ENCODE results near the gene HOXC9. TPM values are rescaled to one million over a fixed set of nuclear protein-coding genes. Genes with fewer than 3 reads are reported as not detected.

HOXC9 gene
- polyA plus RNA-seq, 1 of the 3 experiments (the other 2 are of a cell fraction), result 1.9 TPM

DNA sequence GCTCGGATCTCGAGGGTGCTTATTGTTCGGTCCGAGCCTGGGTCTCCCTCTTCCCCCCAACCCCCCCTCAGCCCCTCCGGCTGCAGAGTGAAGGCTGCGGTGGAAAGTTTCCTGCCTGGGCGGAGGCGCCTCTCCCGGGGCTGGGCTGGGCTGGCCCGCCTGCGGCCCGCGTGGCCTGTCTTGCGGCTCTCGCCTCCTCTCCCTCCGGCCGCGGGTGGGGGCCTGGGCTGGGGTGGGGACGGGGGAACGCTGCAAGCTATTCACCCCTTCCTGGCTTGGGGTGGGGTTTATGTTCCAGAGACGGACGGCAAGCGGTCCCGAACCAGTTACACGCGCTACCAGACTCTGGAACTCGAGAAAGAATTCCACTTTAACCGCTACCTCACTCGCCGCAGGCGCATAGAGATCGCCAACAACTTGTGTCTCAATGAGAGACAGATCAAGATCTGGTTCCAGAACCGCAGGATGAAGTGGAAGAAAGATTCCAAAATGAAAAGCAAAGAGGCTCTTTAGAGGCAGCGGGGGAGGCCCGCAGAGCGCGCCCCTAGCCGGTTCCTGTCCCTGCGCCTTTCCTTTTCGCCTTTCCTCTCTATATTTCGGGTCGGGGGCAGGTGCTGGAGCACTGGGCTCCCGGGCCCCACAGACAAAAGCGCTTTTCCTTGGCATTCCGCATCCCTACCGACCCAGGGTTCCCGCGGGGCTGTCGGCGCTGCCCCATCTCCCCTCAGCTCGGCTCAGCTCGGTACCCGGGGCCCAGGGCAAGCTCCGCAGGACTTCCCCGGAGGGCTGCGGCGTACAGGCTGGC, 34.2 kb downstream of the HOXC9 start:
- peak overlapping the region; percentile 81; the same call in 1 of the 2 replicates for H2AFZ ChIP-seq (ENCODE audit: low read depth)
- H3K9me2 ChIP-seq, result no peaks in the 10 kb centered on the region
- peak overlapping the region; percentile 55; the same call in 1 of the 2 replicates for H3K9ac ChIP-seq
- POLR2A ChIA-PET, result interaction anchor here (3.4 kb wide), 1 partner anchor 19 kb away, joined by 25 read pairs; the partner anchor contains the start of gene HOXC4
- H3K9me3 ChIP-seq, result no peaks in the 10 kb centered on the region
- no peaks in the 10 kb centered on the region for H4K20me1 ChIP-seq (ENCODE audit: insufficient read depth)
- no peaks in the 10 kb centered on the region for H3K36me3 ChIP-seq (replicated peaks in 1 of 2; ENCODE audit: control insufficient read depth in 1 of 2, insufficient read depth in 2 of 2, low read length in 1 of 2)
- H3K27ac ChIP-seq (ENCODE audit: low read depth in 2 of 2, low read length in 1 of 2), result peak overlapping the region in 1 of 2 experiments; percentile 93; a peak in 1 of 4 replicates
- H3K4me1 ChIP-seq (ENCODE audit: control insufficient read depth in 1 of 2, insufficient read depth in 2 of 2, low read depth in 1 of 2, low read length in 1 of 2), result peaks cover 0 to 50% of the 10 kb centered on the region in 2 experiments; a peak in 1 of 4 replicates
- TF ChIP-seq SIN3A (IDR thresholded peaks at IDR 0.05; ENCODE audit: borderline replicate concordance, low read depth, low read length) (0 out of 2 replicates have a peak, but pooled peaks have one; percentile 20), RAD21 (IDR thresholded peaks at IDR 0.05; ENCODE audit: low read length) (no peak), EZH2phosphoT487 (IDR thresholded peaks at IDR 0.05; ENCODE audit: borderline replicate concordance, low read depth) (no peak), ELF1 (IDR thresholded peaks at IDR 0.05) (no peak)
- DNase-seq, result peak; percentile 83
- H3K4me3 ChIP-seq (ENCODE audit: low read depth in 2 of 2, low read length in 1 of 2), result peak overlapping the region; percentile 52 to 60; a peak in 3 of 4 replicates
- WGBS (ENCODE audit: low lambda C conversion rate), result 83% methylated on average over 40 of the region's 57 CpGs
- CTCF ChIA-PET, result interaction anchor here (0.8 to 23.2 kb wide), 11 partner anchors 10 to 336 kb away, joined by 3 to 548 read pairs (median 42); partner anchors contain the start of genes HOXC10, HOXC4, HOXC8 and SMUG1
- H3K79me2 ChIP-seq (ENCODE audit: insufficient read depth), result no peaks in the 10 kb centered on the region
- H3K4me2 ChIP-seq, result peak overlapping the region; percentile 74
- H3F3A ChIP-seq (replicated peaks; ENCODE audit: insufficient read depth), result peaks cover 8% of the 10 kb centered on the region
- H3K27me3 ChIP-seq (ENCODE audit: insufficient read depth), result no peaks in the 10 kb centered on the region

DNA sequence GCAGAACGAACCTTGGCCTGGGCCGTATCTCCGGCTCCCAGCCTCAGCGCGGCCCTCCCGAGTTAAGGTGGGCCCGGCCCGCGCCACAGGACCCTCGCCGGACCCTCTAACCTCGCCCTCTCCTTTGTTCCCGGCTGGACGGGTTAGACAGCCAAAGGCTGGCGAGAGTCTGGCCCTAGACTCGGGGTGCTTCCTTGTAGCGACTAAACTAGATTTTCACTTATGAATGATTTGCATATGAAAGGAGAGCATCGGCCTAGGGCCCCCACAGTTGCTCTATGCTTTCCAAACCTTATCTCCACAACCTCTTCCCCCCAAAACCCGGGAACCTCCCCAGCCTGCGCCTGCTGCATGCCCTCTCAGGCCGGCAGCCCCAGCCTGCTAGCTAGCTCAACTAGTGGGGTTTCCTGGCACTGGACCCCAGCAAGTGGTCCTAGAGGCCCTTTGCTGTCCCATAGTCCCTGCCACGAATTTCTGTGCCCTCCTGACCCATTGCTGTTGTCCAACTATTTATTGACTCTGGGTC, 34.9 kb downstream of the HOXC9 start:
- TF ChIP-seq CTCF (IDR thresholded peaks at IDR 0.05) (no peak), TCF12 (IDR thresholded peaks at IDR 0.05) (no peak), YY1 (IDR thresholded peaks at IDR 0.05; ENCODE audit: low read depth) (no peak), GABPA (IDR thresholded peaks at IDR 0.05; ENCODE audit: low read depth) (no peak), RXRA (IDR thresholded peaks at IDR 0.05; ENCODE audit: borderline replicate concordance, low read depth) (no peak), CHD2 (IDR thresholded peaks at IDR 0.05; ENCODE audit: low read length, partially characterized antibody) (no peak), EP300 (IDR thresholded peaks at IDR 0.05; ENCODE audit: borderline replicate concordance in 1 of 2, low read depth in 1 of 2, low read length in 1 of 2) (no peak), POLR2AphosphoS5 (IDR thresholded peaks at IDR 0.05; ENCODE audit: low read depth, low read length) (no peak), RFX5 (IDR thresholded peaks at IDR 0.05; ENCODE audit: low read length) (no peak), SIN3A (IDR thresholded peaks at IDR 0.05; ENCODE audit: borderline replicate concordance, low read depth, low read length) (no peak), ELF1 (IDR thresholded peaks at IDR 0.05) (no peak)
- TF ChIP-seq, protein P1, sequence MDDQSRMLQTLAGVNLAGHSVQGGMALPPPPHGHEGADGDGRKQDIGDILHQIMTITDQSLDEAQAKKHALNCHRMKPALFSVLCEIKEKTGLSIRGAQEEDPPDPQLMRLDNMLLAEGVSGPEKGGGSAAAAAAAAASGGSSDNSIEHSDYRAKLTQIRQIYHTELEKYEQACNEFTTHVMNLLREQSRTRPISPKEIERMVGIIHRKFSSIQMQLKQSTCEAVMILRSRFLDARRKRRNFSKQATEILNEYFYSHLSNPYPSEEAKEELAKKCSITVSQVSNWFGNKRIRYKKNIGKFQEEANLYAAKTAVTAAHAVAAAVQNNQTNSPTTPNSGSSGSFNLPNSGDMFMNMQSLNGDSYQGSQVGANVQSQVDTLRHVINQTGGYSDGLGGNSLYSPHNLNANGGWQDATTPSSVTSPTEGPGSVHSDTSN (IDR thresholded peaks at IDR 0.05), result no peak
- TF ChIP-seq, protein P2, sequence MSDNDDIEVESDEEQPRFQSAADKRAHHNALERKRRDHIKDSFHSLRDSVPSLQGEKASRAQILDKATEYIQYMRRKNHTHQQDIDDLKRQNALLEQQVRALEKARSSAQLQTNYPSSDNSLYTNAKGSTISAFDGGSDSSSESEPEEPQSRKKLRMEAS (IDR thresholded peaks at IDR 0.05; ENCODE audit: low read depth), result no peak
- Histone ChIP-seq H3F3A (replicated peaks; ENCODE audit: insufficient read depth) (peaks cover 8% of the 10 kb centered on the region), H3K4me3 (ENCODE audit: low read depth in 2 of 2, low read length in 1 of 2) (no peak overlapping the region), H3K79me2 (ENCODE audit: insufficient read depth) (no peaks in the 10 kb centered on the region), H3K4me2 (no peak overlapping the region), H4K20me1 (ENCODE audit: insufficient read depth) (no peaks in the 10 kb centered on the region), H2AFZ (ENCODE audit: low read depth) (no peak overlapping the region), H3K4me1 (ENCODE audit: control insufficient read depth in 1 of 2, insufficient read depth in 2 of 2, low read depth in 1 of 2, low read length in 1 of 2) (peaks cover 0 to 46% of the 10 kb centered on the region in 2 experiments; a peak in 1 of 4 replicates), H3K36me3 (replicated peaks in 1 of 2; ENCODE audit: control insufficient read depth in 1 of 2, insufficient read depth in 2 of 2, low read length in 1 of 2) (no peaks in the 10 kb centered on the region), H3K27me3 (ENCODE audit: insufficient read depth) (no peaks in the 10 kb centered on the region), H3K9me2 (no peaks in the 10 kb centered on the region), H3K9ac (no peak overlapping the region), H3K9me3 (no peaks in the 10 kb centered on the region), H3K27ac (ENCODE audit: low read depth in 2 of 2, low read length in 1 of 2) (no peak overlapping the region; a peak in 1 of 4 replicates)
- DNase-seq, result no peak
- ChIA-PET POLR2A (interaction anchor here (1.2 to 3.4 kb wide), 2 partner anchors 18 to 95 kb away, joined by 3 to 25 read pairs; partner anchors contain the start of gene HOXC4), CTCF (interaction anchor here (1.0 to 23.2 kb wide), 8 partner anchors 11 to 1896 kb away, joined by 3 to 548 read pairs (median 18); partner anchors contain the start of genes DGKA, HOXC10, HOXC4 and SMUG1)
- 95% methylated on average over 21 of the region's 22 CpGs for WGBS (ENCODE audit: low lambda C conversion rate)

Data from SK-N-SH (cell line).